B cell (primary cell): ENCODE results near the gene TBC1D22A. TPM values are rescaled to one million over a fixed set of nuclear protein-coding genes. Genes with fewer than 3 reads are reported as not detected.

Experiments used
- ATAC-seq: fragments of 200-7000 bp; cut with Tn5 transposase; one replicate; pipeline ENCODE4 v1.10.0; 2021; ENCODE audit warnings: low read depth, mild to moderate bottlenecking, moderate number of reproducible peaks, moderate library complexity
- CTCF ChIA-PET: fragments of 350-600 bp; sonication (Branson Sonifier 250); formaldehyde crosslinking; loops from one replicate; lab custom pipeline; 2021; ENCODE audit warnings: antibody characterized with exemption, inconsistent platforms; lab: Charles Lee
- POLR2A ChIA-PET: fragments of 350-600 bp; sonication (Branson Sonifier 250); formaldehyde crosslinking; loops from one replicate; lab custom pipeline; 2021; ENCODE audit warnings: antibody characterized with exemption; lab: Charles Lee
- DNase-seq: peaks from one replicate; pipeline ENCODE4 v3.0.0; 2013
- H2AFZ ChIP-seq: 2 replicates; pipeline ENCODE4 v1.6.1; 2012; ENCODE audit warnings: mild to moderate bottlenecking, low read depth, low read length; ENCODE audit not compliant: insufficient read depth, poor library complexity, severe bottlenecking
- H3K27ac ChIP-seq, 2 donors: 1 replicate in 1 of 2; 2 replicates in 1 of 2; pipeline ENCODE4 v1.5.1; 2012 to 2013; ENCODE audit warnings: low read length in 2 of 2, mild to moderate bottlenecking in 2 of 2, moderate library complexity in 1 of 2
- H3K27me3 ChIP-seq, 4 experiments: fragments of 200-600 bp in 1 of 4; sonication (generic) in 1 of 4; replicated peaks in 1 of 4; 1 replicate in 2 of 4; 2 replicates in 2 of 4; pipeline versions ENCODE4 v1.6.1 to v1.7.0; 2013 to 2016; ENCODE audit warnings: low read length in 3 of 4, mild to moderate bottlenecking in 2 of 4, mixed read lengths in 1 of 4, moderate library complexity in 1 of 4; ENCODE audit not compliant: insufficient read depth in 4 of 4, control insufficient read depth in 3 of 4; ENCODE audit errors: control extremely low read depth in 1 of 4
- H3K36me3 ChIP-seq, 2 experiments: replicated peaks in 1 of 2; 1 replicate in 1 of 2; 2 replicates in 1 of 2; pipeline versions ENCODE4 v1.6.1 to v1.7.1; 2013; ENCODE audit warnings: low read length in 1 of 2; ENCODE audit not compliant: insufficient read depth in 2 of 2, control insufficient read depth in 1 of 2; ENCODE audit errors: control extremely low read depth in 1 of 2, extremely low read depth in 1 of 2
- H3K4me1 ChIP-seq, 2 donors: fragments of 200-600 bp in 1 of 2; sonication (generic) in 1 of 2; 1 replicate in 1 of 2; 2 replicates in 1 of 2; pipeline versions ENCODE4 v1.5.1 to v1.6.1; 2013 to 2017; ENCODE audit warnings: low read length in 2 of 2; ENCODE audit not compliant: control insufficient read depth in 2 of 2, insufficient read depth in 2 of 2
- H3K4me2 ChIP-seq: replicated peaks from 2 replicates; pipeline ENCODE3; 2012; ENCODE audit warnings: mild to moderate bottlenecking, low read depth, low read length; ENCODE audit not compliant: poor library complexity, severe bottlenecking
- H3K4me3 ChIP-seq, 5 experiments: fragments of 200-600 bp in 1 of 5; sonication (generic) in 1 of 5; 1 replicate in 3 of 5; 2 replicates in 2 of 5; pipeline versions ENCODE4 v1.5.1 to v1.7.0; 2011 to 2016; ENCODE audit warnings: low read length in 4 of 5, mild to moderate bottlenecking in 4 of 5, low read depth in 2 of 5, control low read depth in 1 of 5, moderate library complexity in 1 of 5; ENCODE audit not compliant: insufficient read depth in 1 of 5; ENCODE audit errors: control extremely low read depth in 1 of 5, extremely low read depth in 1 of 5
- H3K79me2 ChIP-seq: fragments of 200-600 bp; sonication (generic); one replicate; pipeline ENCODE4 v1.6.0; 2016; ENCODE audit warnings: low read length; ENCODE audit not compliant: control insufficient read depth, insufficient read depth
- H3K9ac ChIP-seq: fragments of 200-600 bp; sonication (generic); 2 replicates; pipeline ENCODE4 v1.6.1; 2017; ENCODE audit warnings: mild to moderate bottlenecking, low read length, moderate library complexity
- H3K9me3 ChIP-seq, 3 donors: one replicate each; pipeline versions ENCODE4 v1.6.1 to v1.7.1; 2013; ENCODE audit warnings: low read length in 2 of 3; ENCODE audit not compliant: control insufficient read depth in 2 of 3, insufficient read depth in 1 of 3; ENCODE audit errors: control extremely low read depth in 1 of 3
- H4K20me1 ChIP-seq: 2 replicates; pipeline ENCODE4 v1.6.0; 2012; ENCODE audit warnings: mild to moderate bottlenecking, low read length; ENCODE audit not compliant: insufficient read depth, control insufficient read depth, poor library complexity, severe bottlenecking
- H3K27ac Mint-ChIP-seq: one replicate; pipeline ENCODE4 v1.8.0; 2021; ENCODE audit warnings: mixed read lengths
- H3K27me3 Mint-ChIP-seq: one replicate; pipeline ENCODE4 v1.8.0; 2021; ENCODE audit warnings: mixed read lengths
- H3K4me1 Mint-ChIP-seq: one replicate; pipeline ENCODE4 v1.8.0; 2021; ENCODE audit warnings: mixed read lengths
- H3K4me3 Mint-ChIP-seq: one replicate; pipeline ENCODE4 v1.8.0; 2021; ENCODE audit warnings: mixed read lengths
- H3K9me3 Mint-ChIP-seq: one replicate; pipeline ENCODE4 v1.8.0; 2022; ENCODE audit warnings: mixed read lengths; ENCODE audit not compliant: insufficient read depth
- CTCF ChIP-seq: fragments of 200-600 bp; IDR thresholded peaks from one replicate; pipeline ENCODE4 v1.8.0; 2022; ENCODE audit warnings: antibody characterized with exemption, mild to moderate bottlenecking
- EZH2 ChIP-seq: IDR thresholded peaks from 2 replicates; pipeline ENCODE4 v1.6.1; 2012; ENCODE audit warnings: borderline replicate concordance, low read depth, mild to moderate bottlenecking, moderate library complexity, low read length; ENCODE audit not compliant: insufficient read depth, poor library complexity, severe bottlenecking
- WGBS: methylation state at CpG from one replicate; pipeline ENCODE4 v1.1.5; 2013; ENCODE audit warnings: missing lambda C conversion rate; ENCODE audit not compliant: insufficient coverage; 5-methylcytosine and 5-hydroxymethylcytosine counted together
- intact Hi-C: fragments of 100-400 bp; cut with micrococcal nuclease; formaldehyde crosslinking; loops from one replicate; pipeline ENCODE4 v1.10.0; 2022
- polyA plus RNA-seq: library from polyadenylated mRNA; depleted of rRNA; stranded (reverse); fragments of >200 nt; gene quantifications from 2 replicates; pipeline ENCODE4 v1.2.3, GENCODE V29; 2012
- total RNA-seq, 2 donors: library from RNA; stranded (reverse); fragments of 120-200 nt in 1 of 2; gene quantifications; 1 replicate in 1 of 2; 2 replicates in 1 of 2; pipeline versions ENCODE4 v1.2.3 to v1.2.4, GENCODE V29; 2013 to 2022

TBC1D22A gene
- total and polyA plus RNA-seq, 2 donors (not counting 1 experiment from before 2014, with no cell fraction given) = 73.8 to 128 TPM

GRCh38 chr22:46752988-46753310, 9.5 kb upstream of the TBC1D22A start:
- Histone ChIP-seq H4K20me1 (no peaks in the 10 kb centered on the region), H3K27me3 (peaks cover 0 to 6% (median 0%) of the 10 kb centered on the region in 4 experiments), H2AFZ (no peak overlapping the region), H3K36me3 (no peaks in the 10 kb centered on the region), H3K27ac (no peak overlapping the region), H3K79me2 (no peaks in the 10 kb centered on the region), H3K4me3 (no peak overlapping the region), H3K4me1 (peaks cover 13 to 39% of the 10 kb centered on the region in 2 donors), H3K9me3 (peaks cover 0 to 17% (median 13%) of the 10 kb centered on the region in 3 donors), H3K9ac (no peak overlapping the region), H3K4me2 (no peak overlapping the region)
- ChIA-PET CTCF (interaction anchor here (13.1 kb wide), 1 partner anchor 50 kb away, joined by 468 read pairs; no protein-coding TSS in a partner anchor), POLR2A (interaction anchor here (0.8 kb wide), 1 partner anchor 45 kb away, joined by 6 read pairs; no protein-coding TSS in a partner anchor)
- no peak overlapping the region for H3K27ac Mint-ChIP-seq
- ATAC-seq (no peak), DNase-seq (no peak)
- intact Hi-C loops = no loop called here
- no CpG with 5 or more reads among the region's 6 CpGs for WGBS
- TF ChIP-seq EZH2 (no peak), CTCF (no peak)
- H3K4me1 Mint-ChIP-seq = peaks cover 24% of the 10 kb centered on the region
- peaks cover 5% of the 10 kb centered on the region for H3K9me3 Mint-ChIP-seq
- H3K4me3 Mint-ChIP-seq = no peak overlapping the region
- peaks cover 8% of the 10 kb centered on the region for H3K27me3 Mint-ChIP-seq

GRCh38 chr22:46753360-46753759, 9.1 kb upstream of the TBC1D22A start:
- no peak overlapping the region for H2AFZ ChIP-seq
- TF ChIP-seq EZH2 = no peak
- no peak for TF ChIP-seq CTCF
- intact Hi-C loops = no loop called here
- peaks cover 0 to 17% (median 13%) of the 10 kb centered on the region in 3 donors for H3K9me3 ChIP-seq
- no peak overlapping the region for H3K27ac ChIP-seq
- peaks cover 5% of the 10 kb centered on the region for H3K9me3 Mint-ChIP-seq
- peaks cover 13 to 41% of the 10 kb centered on the region in 2 donors for H3K4me1 ChIP-seq
- no peak overlapping the region for H3K4me2 ChIP-seq
- no peaks in the 10 kb centered on the region for H4K20me1 ChIP-seq
- H3K9ac ChIP-seq = no peak overlapping the region
- WGBS = 99% methylated on average over 7 of the region's 8 CpGs
- no peak overlapping the region for H3K4me3 ChIP-seq
- H3K36me3 ChIP-seq = no peaks in the 10 kb centered on the region
- ChIA-PET CTCF (interaction anchor here (13.1 kb wide), 1 partner anchor 49 kb away, joined by 468 read pairs; no protein-coding TSS in a partner anchor), POLR2A (interaction anchor here (0.8 kb wide), 1 partner anchor 44 kb away, joined by 6 read pairs; no protein-coding TSS in a partner anchor)
- peaks cover under 1% of the 10 kb centered on the region for H3K79me2 ChIP-seq
- no peak for DNase-seq
- no peak overlapping the region for H3K27ac Mint-ChIP-seq
- ATAC-seq = no peak
- H3K4me3 Mint-ChIP-seq = no peak overlapping the region
- H3K27me3 ChIP-seq = peaks cover 0 to 6% (median 0%) of the 10 kb centered on the region in 4 experiments
- peaks cover 8% of the 10 kb centered on the region for H3K27me3 Mint-ChIP-seq
- H3K4me1 Mint-ChIP-seq = peaks cover 26% of the 10 kb centered on the region
